Measurements from ENCODE around the gene COL19A1.

- TF ChIP-seq CTCF (optimal IDR thresholded peaks at IDR 0.05 in 1 of 3, IDR thresholded peaks at IDR 0.05 in 1 of 3, conservative IDR thresholded peaks at IDR 0.05 in 1 of 3; ENCODE audit: extremely low read depth in 1 of 3, insufficient read depth in 2 of 3, low read length in 3 of 3) (no peak), EZH2 (IDR thresholded peaks at IDR 0.05; ENCODE audit: low read length) (no peak)
These were observed 350.4 kb downstream of the COL19A1 start for GRCh38 chr6:70216767-70217166.

Measured in keratinocyte (primary cell).